Progenitor cell of endocrine pancreas (in vitro differentiated cells): Measurements from ENCODE around the gene TRABD2B. TPM values are rescaled to one million over a fixed set of nuclear protein-coding genes. Genes with fewer than 3 reads are reported as not detected.

ENCODE experiments used
- DNase-seq: peaks from one replicate; pipeline ENCODE4 v3.0.0; 2021; ENCODE audit warnings: low spot score; ENCODE audit not compliant: unreplicated experiment
- H3K27ac Mint-ChIP-seq: 2 replicates; pipeline ENCODE4 v1.8.0; 2021; ENCODE audit warnings: mild to moderate bottlenecking, moderate library complexity, mixed read lengths
- H3K27me3 Mint-ChIP-seq: 2 replicates; pipeline ENCODE4 v1.8.0; 2021; ENCODE audit warnings: mixed read lengths
- H3K36me3 Mint-ChIP-seq: 2 replicates; pipeline ENCODE4 v1.8.0; 2022; ENCODE audit warnings: mixed read lengths; ENCODE audit not compliant: insufficient read depth
- H3K4me1 Mint-ChIP-seq: 2 replicates; pipeline ENCODE4 v1.8.0; 2021; ENCODE audit warnings: low read depth, mixed read lengths
- H3K4me3 Mint-ChIP-seq: 2 replicates; pipeline ENCODE4 v1.8.0; 2021; ENCODE audit warnings: low read depth, mild to moderate bottlenecking, moderate library complexity, mixed read lengths
- H3K9me3 Mint-ChIP-seq: 2 replicates; pipeline ENCODE4 v1.8.0; 2021; ENCODE audit warnings: low read depth, mixed read lengths
- CTCF ChIP-seq: fragments of 200-600 bp; sonication (generic); IDR thresholded peaks from one replicate; pipeline ENCODE4 v1.5.0; 2021; ENCODE audit warnings: antibody characterized with exemption, mild to moderate bottlenecking; ENCODE audit not compliant: unreplicated experiment
- total RNA-seq: library from RNA; stranded (reverse); gene quantifications from 2 replicates; pipeline ENCODE4 v1.2.1, GENCODE V29; 2021

TRABD2B gene
- total RNA-seq, 1 donor from 2014 or later, result 14.5 TPM

GRCh38 chr1:48019714-48020315, 22.6 kb upstream of the TRABD2B start:
- Mint-ChIP-seq H3K36me3 (no peaks in the 10 kb centered on the region), H3K27me3 (peaks cover 14% of the 10 kb centered on the region), H3K27ac (no peak overlapping the region), H3K4me1 (peaks cover 3% of the 10 kb centered on the region), H3K9me3 (no peaks in the 10 kb centered on the region), H3K4me3 (no peak overlapping the region)
- no peak for DNase-seq
- TF ChIP-seq CTCF, result no peak

- Mint-ChIP-seq H3K36me3 (no peaks in the 10 kb centered on the region), H3K4me1 (peaks cover 3% of the 10 kb centered on the region), H3K27ac (no peak overlapping the region), H3K9me3 (no peaks in the 10 kb centered on the region), H3K27me3 (peaks cover 17% of the 10 kb centered on the region), H3K4me3 (no peak overlapping the region)
- DNase-seq, result no peak
- no peak for TF ChIP-seq CTCF
Observed at GRCh38 chr1:48018799-48019198, 21.6 kb upstream of the TRABD2B start.

- TF ChIP-seq CTCF, result no peak
- Mint-ChIP-seq H3K9me3 (no peaks in the 10 kb centered on the region), H3K36me3 (no peaks in the 10 kb centered on the region), H3K27ac (no peak overlapping the region), H3K27me3 (peaks cover 17% of the 10 kb centered on the region), H3K4me3 (no peak overlapping the region), H3K4me1 (peaks cover 3% of the 10 kb centered on the region)
- no peak for DNase-seq
Observed at GRCh38 chr1:48017716-48018115, 20.5 kb upstream of the TRABD2B start.

GRCh38 chr1:48016515-48016914, 19.3 kb upstream of the TRABD2B start:
- peaks cover 17% of the 10 kb centered on the region for H3K27me3 Mint-ChIP-seq
- H3K27ac Mint-ChIP-seq, result no peak overlapping the region
- H3K4me3 Mint-ChIP-seq, result no peak overlapping the region
- H3K9me3 Mint-ChIP-seq, result no peaks in the 10 kb centered on the region
- no peak for TF ChIP-seq CTCF
- DNase-seq, result no peak
- H3K4me1 Mint-ChIP-seq, result no peaks in the 10 kb centered on the region
- no peaks in the 10 kb centered on the region for H3K36me3 Mint-ChIP-seq

- Mint-ChIP-seq H3K27me3 (peaks cover 11% of the 10 kb centered on the region), H3K9me3 (no peaks in the 10 kb centered on the region), H3K4me3 (no peak overlapping the region), H3K27ac (no peak overlapping the region), H3K36me3 (no peaks in the 10 kb centered on the region), H3K4me1 (no peaks in the 10 kb centered on the region)
- DNase-seq, result no peak
- no peak for TF ChIP-seq CTCF
Observed at GRCh38 chr1:48013270-48013669, 16.1 kb upstream of the TRABD2B start.
